Neural crest cell (in vitro differentiated cells): ENCODE measurements around the gene KREMEN2. TPM values are rescaled to one million over a fixed set of nuclear protein-coding genes. Genes with fewer than 3 reads are reported as not detected.

Experiments
- DNase-seq: peaks from one replicate; pipeline ENCODE4 v3.0.0; 2021; ENCODE audit warnings: low read depth, mixed read lengths, low spot score
- H3K27ac Mint-ChIP-seq: one replicate; pipeline ENCODE4 v1.8.0; 2021; ENCODE audit warnings: mild to moderate bottlenecking, mixed read lengths; ENCODE audit not compliant: unreplicated experiment
- H3K27me3 Mint-ChIP-seq: 2 replicates; pipeline ENCODE4 v1.8.0; 2021; ENCODE audit warnings: low read depth, mild to moderate bottlenecking, mixed read lengths
- H3K36me3 Mint-ChIP-seq: 2 replicates; pipeline ENCODE4 v1.8.0; 2021; ENCODE audit warnings: low read depth, mild to moderate bottlenecking, mixed read lengths
- H3K4me1 Mint-ChIP-seq: 2 replicates; pipeline ENCODE4 v1.8.0; 2021; ENCODE audit warnings: mixed read lengths
- H3K4me3 Mint-ChIP-seq: one replicate; pipeline ENCODE4 v1.8.0; 2021; ENCODE audit warnings: mild to moderate bottlenecking, mixed read lengths
- H3K9me3 Mint-ChIP-seq: 2 replicates; pipeline ENCODE4 v1.8.0; 2021; ENCODE audit warnings: mixed read lengths
- total RNA-seq: library from RNA; stranded (reverse); gene quantifications from 2 replicates; pipeline ENCODE4 v1.2.1, GENCODE V29; 2021
- TF ChIP-seq, protein P1 (sequence below): fragments of 200-600 bp; sonication (generic); conservative IDR thresholded peaks from 2 replicates; pipeline ENCODE4 v1.5.0; 2021; ENCODE audit warnings: antibody characterized with exemption, mild to moderate bottlenecking

KREMEN2 gene
- total RNA-seq, 1 donor from 2014 or later, result 1.0 TPM

DNA sequence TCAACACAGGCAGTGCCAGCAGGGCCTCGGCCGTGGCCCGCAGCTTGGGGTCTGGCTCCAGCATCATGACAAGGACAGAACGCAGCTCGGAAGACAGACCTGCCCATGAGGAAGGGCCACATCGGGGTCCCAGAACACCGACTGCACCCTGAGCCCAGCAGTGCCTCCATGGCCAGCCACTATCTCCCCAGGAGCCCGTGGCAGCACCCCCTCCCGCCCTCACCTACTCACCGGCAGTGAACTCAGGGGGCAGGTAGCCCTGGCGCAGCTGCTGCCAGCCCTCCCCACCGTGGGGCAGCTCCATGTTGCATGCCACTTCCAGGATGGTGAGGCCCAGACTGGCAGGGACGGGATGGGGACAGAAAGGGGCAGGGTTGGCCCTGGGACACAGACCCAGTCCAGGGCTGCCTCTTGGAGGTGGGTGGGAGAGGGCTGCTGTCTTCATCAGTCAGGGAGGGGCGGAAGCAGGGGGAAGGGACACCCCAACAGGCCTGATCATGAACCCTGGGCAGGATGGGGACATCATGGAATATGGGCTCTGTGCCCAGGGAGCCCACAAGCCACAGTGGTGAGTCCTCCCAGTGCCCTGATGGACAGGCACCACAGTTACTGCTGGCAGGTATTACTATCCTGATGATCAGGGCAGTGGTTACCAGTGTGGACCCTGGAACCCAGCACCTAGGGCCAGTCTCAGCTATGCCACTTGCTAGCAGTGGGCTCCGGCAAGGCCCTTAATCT, 10.4 kb downstream of the KREMEN2 start:
- TF ChIP-seq, protein P1, sequence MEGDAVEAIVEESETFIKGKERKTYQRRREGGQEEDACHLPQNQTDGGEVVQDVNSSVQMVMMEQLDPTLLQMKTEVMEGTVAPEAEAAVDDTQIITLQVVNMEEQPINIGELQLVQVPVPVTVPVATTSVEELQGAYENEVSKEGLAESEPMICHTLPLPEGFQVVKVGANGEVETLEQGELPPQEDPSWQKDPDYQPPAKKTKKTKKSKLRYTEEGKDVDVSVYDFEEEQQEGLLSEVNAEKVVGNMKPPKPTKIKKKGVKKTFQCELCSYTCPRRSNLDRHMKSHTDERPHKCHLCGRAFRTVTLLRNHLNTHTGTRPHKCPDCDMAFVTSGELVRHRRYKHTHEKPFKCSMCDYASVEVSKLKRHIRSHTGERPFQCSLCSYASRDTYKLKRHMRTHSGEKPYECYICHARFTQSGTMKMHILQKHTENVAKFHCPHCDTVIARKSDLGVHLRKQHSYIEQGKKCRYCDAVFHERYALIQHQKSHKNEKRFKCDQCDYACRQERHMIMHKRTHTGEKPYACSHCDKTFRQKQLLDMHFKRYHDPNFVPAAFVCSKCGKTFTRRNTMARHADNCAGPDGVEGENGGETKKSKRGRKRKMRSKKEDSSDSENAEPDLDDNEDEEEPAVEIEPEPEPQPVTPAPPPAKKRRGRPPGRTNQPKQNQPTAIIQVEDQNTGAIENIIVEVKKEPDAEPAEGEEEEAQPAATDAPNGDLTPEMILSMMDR, result no peak
- Mint-ChIP-seq H3K27ac (no peak overlapping the region), H3K4me1 (peaks cover 23% of the 10 kb centered on the region), H3K4me3 (peak overlapping the region; percentile 75), H3K9me3 (no peaks in the 10 kb centered on the region), H3K27me3 (peaks cover 12% of the 10 kb centered on the region), H3K36me3 (peaks cover 5% of the 10 kb centered on the region)
- DNase-seq, result no peak

DNA sequence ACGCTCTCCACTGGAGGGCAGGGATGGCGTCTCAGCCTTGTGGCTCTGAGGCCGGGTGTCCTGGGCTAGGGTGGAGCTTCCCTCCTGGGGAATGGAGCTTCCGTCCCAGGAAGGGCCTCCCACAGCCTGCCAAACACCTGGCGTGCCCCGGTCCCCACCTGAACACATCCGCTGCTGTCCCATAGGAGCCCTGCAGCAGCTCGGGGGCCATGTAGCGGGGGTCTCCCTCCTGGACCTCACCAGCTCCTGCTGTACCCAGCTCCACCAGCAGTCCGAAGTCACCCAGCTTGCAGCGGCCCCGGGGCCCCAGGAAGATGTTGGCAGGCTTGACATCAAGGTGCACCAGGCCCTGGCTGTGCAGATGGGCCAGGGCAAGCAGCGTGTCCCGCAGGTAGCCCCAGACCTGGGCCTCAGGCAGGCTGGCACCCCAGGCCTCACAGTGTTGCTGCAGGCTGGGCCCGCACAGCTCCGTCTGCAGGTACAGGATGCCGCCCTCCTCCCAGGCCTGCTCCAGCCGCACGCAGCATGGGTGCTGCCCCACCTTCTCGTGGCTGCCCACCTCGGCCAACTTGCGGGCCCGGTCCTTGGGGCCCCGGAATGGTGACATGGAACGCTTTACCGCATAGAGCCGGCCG, 11.2 kb downstream of the KREMEN2 start:
- TF ChIP-seq, protein P1, result no peak
- peaks cover 23% of the 10 kb centered on the region for H3K4me1 Mint-ChIP-seq
- H3K4me3 Mint-ChIP-seq, result peak overlapping the region; percentile 75
- H3K9me3 Mint-ChIP-seq, result no peaks in the 10 kb centered on the region
- peaks cover 5% of the 10 kb centered on the region for H3K36me3 Mint-ChIP-seq
- H3K27ac Mint-ChIP-seq, result no peak overlapping the region
- no peak for DNase-seq
- peaks cover 12% of the 10 kb centered on the region for H3K27me3 Mint-ChIP-seq

DNA sequence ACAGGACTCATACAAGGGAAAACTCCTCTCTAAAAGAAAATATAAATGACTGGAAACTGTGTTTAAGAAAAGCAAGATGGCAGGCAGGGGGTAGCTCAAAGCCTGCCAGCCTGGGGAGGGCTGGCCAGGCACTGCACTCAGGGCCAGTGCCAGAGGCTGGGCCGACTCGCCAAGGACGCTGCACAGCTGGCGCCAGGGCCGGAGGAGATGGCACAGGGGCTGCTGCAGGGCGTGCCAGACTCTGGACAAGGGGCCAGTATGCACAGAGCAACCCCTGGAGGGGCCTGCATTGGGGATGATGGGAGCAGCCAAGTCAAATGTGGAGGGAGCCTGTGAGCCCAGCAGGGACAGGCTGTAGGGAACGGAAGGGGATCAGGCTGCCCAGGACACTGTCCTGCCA, 12.1 kb downstream of the KREMEN2 start:
- no peak for DNase-seq
- TF ChIP-seq, protein P1, result no peak
- Mint-ChIP-seq H3K36me3 (peaks cover 5% of the 10 kb centered on the region), H3K27me3 (peaks cover 8% of the 10 kb centered on the region), H3K27ac (no peak overlapping the region), H3K4me3 (peak overlapping the region; percentile 34), H3K9me3 (no peaks in the 10 kb centered on the region), H3K4me1 (peaks cover 21% of the 10 kb centered on the region)

DNA sequence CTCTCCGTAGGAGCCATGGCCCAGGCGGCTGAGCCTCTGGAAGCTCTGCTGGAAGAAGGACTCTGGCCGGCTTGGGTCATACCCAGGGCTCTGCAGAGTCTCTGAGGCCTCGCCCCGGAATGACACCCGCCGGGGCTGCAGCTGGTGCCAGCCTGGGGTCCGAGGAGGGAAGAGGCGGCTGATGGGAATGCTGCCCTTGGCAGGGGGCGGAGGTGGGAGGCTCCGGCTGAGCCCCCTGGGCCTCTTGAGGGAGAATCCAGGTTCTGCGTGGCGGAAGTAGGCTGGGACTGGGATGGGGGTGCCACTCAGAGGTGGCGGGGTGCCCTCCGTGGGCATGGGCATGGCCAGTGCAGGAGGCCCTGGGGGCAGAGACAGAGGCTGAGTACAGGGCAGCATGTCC, 12.6 kb downstream of the KREMEN2 start:
- DNase-seq, result no peak
- Mint-ChIP-seq H3K9me3 (no peaks in the 10 kb centered on the region), H3K4me3 (peak overlapping the region; percentile 84), H3K27me3 (peaks cover 13% of the 10 kb centered on the region), H3K4me1 (peaks cover 26% of the 10 kb centered on the region), H3K36me3 (peaks cover 5% of the 10 kb centered on the region), H3K27ac (no peak overlapping the region)
- TF ChIP-seq, protein P1, result no peak

DNA sequence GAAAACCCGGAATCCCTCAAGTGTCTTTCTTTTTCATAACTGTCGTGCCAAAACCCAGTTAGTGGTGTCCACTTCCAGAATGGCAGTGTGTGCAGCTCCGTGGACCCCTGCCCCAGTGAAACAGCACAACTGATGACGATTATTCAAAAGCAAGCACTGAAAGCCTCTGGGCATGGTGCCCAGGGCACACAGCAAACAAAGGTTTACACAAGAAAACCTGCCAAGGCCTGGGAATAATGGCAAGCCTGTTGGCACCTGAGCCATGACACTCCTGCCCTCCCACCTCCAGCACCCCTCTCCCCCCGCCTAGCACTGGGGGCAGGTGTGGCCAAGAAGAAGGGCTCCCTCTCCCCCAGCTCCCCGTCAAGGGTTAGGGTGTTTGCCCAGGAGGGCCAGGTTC, 13.4 kb downstream of the KREMEN2 start:
- Mint-ChIP-seq H3K27ac (no peak overlapping the region), H3K27me3 (peaks cover 12% of the 10 kb centered on the region), H3K9me3 (no peaks in the 10 kb centered on the region), H3K4me1 (peaks cover 23% of the 10 kb centered on the region), H3K4me3 (peak overlapping the region; percentile 84), H3K36me3 (no peaks in the 10 kb centered on the region)
- TF ChIP-seq, protein P1, result no peak
- DNase-seq, result no peak
